Kidney capillary endothelial cell (primary cell): ENCODE results near the gene SYNC.
"Not testable (repeated sequence)": the region's sequence is repeated elsewhere in the genome, so short reads cannot be mapped to it uniquely, and the experiment has no call there.

Experiments
- DNase-seq: peaks from one replicate; pipeline ENCODE4 v3.0.0-alpha.2; 2018; ENCODE audit warnings: low spot score

SYNC gene

GRCh38 chr1:32693455-32694174, 9.0 kb downstream of the SYNC start:
- DNase-seq = no peak

- DNase-seq = no peak
Measured at GRCh38 chr1:32686387-32686786, 16.2 kb downstream of the SYNC start.

- no peak for DNase-seq
Measured at GRCh38 chr1:32685498-32685897, 17.1 kb downstream of the SYNC start.

GRCh38 chr1:32684167-32684811, 18.3 kb downstream of the SYNC start:
- no peak for DNase-seq

- no peak for DNase-seq
Measured at GRCh38 chr1:32683397-32683796, 19.2 kb downstream of the SYNC start.

- no peak for DNase-seq
Measured at GRCh38 chr1:32681999-32682398, 20.6 kb downstream of the SYNC start.

- DNase-seq = no peak
Measured at GRCh38 chr1:32681509-32681908, 21.1 kb downstream of the SYNC start.

GRCh38 chr1:32680642-32681041, 21.9 kb downstream of the SYNC start:
- no peak for DNase-seq

- DNase-seq = not testable (repeated sequence)
Measured at GRCh38 chr1:32679993-32680392, 22.6 kb downstream of the SYNC start.

GRCh38 chr1:32676945-32677344, 25.6 kb downstream of the SYNC start:
- DNase-seq = no peak

- not testable (repeated sequence) for DNase-seq
Measured at GRCh38 chr1:32668716-32669115, 33.9 kb downstream of the SYNC start.

GRCh38 chr1:32666901-32667566, 35.5 kb downstream of the SYNC start:
- no peak for DNase-seq

GRCh38 chr1:32665915-32666314, 36.7 kb downstream of the SYNC start:
- DNase-seq = no peak

- DNase-seq = no peak
Measured at GRCh38 chr1:32659581-32659980, 43.0 kb downstream of the SYNC start.

- DNase-seq = no peak
Measured at GRCh38 chr1:32652244-32652962, 50.2 kb downstream of the SYNC start.

- DNase-seq = peak; percentile 41
Measured at GRCh38 chr1:32651461-32652073, 51.0 kb downstream of the SYNC start.

- DNase-seq = peak; percentile 99
Measured at GRCh38 chr1:32650752-32651460, 51.7 kb downstream of the SYNC start, which contains the start of gene RBBP4. RBBP4 (plus strand) TSS chr1:32651208; CDS start chr1:32651307, 99 bp downstream.

- DNase-seq = peak; percentile 98
Measured at GRCh38 chr1:32650248-32650751, 52.3 kb downstream of the SYNC start, which contains the start of gene ZBTB8OS. ZBTB8OS (minus strand) TSS chr1:32650550; CDS start chr1:32650529, 21 bp downstream.

- no peak for DNase-seq
Measured at GRCh38 chr1:32647308-32648134, 55.0 kb downstream of the SYNC start.

- no peak for DNase-seq
Measured at GRCh38 chr1:32644426-32644825, 58.1 kb downstream of the SYNC start.
